A673 (cell line): ENCODE data around the gene BCAN. TPM values are rescaled to one million over a fixed set of nuclear protein-coding genes. Genes with fewer than 3 reads are reported as not detected.
A peak's percentile ranks its signal among the peaks of the same experiment; 100 is the strongest.

ENCODE experiments used
- BruUV-seq: library from RNA; stranded (reverse); fragments of 400-500 nt; replicated peaks from 2 replicates; lab custom pipeline; 2021; lab: Mats Ljungman, UMichigan
- CTCF ChIA-PET: fragments of 300-600 bp; sonication (Branson Sonifier 250); formaldehyde crosslinking; loops from one replicate; lab custom pipeline; 2022; ENCODE audit warnings: antibody characterized with exemption; lab: Charles Lee
- POLR2A ChIA-PET: fragments of 300-600 bp; sonication (Branson Sonifier 250); formaldehyde crosslinking; loops from one replicate; lab custom pipeline; 2022; ENCODE audit warnings: antibody characterized with exemption; ENCODE audit not compliant: low non-redundant PET; lab: Charles Lee
- DNase-seq: peaks from one replicate; pipeline ENCODE4 v3.0.0-alpha.2; 2015; ENCODE audit warnings: low spot score
- H3K27ac ChIP-seq: fragments of 200-600 bp; sonication (generic); 2 replicates; pipeline ENCODE4 v1.5.1; 2016; ENCODE audit warnings: mixed run types, low read depth, mild to moderate bottlenecking, mixed read lengths, antibody characterized with exemption, low read length; ENCODE audit not compliant: poor library complexity, severe bottlenecking
- H3K27me3 ChIP-seq: fragments of 200-600 bp; sonication (generic); replicated peaks from 2 replicates; pipeline ENCODE4 v1.6.1; 2017; ENCODE audit warnings: mixed run types, low read depth, mild to moderate bottlenecking, mixed read lengths, antibody characterized with exemption, low read length; ENCODE audit not compliant: insufficient read depth, poor library complexity
- H3K36me3 ChIP-seq: fragments of 200-600 bp; sonication (generic); 2 replicates; pipeline ENCODE4 v1.6.1; 2016; ENCODE audit warnings: mixed run types, mild to moderate bottlenecking, mixed read lengths, antibody characterized with exemption, low read length; ENCODE audit not compliant: insufficient read depth, poor library complexity, severe bottlenecking
- H3K4me1 ChIP-seq: fragments of 200-600 bp; sonication (generic); 2 replicates; pipeline ENCODE4 v1.6.1; 2017; ENCODE audit warnings: mixed run types, mild to moderate bottlenecking, mixed read lengths, antibody characterized with exemption, low read length; ENCODE audit not compliant: insufficient read depth, poor library complexity, severe bottlenecking
- H3K4me3 ChIP-seq: fragments of 200-600 bp; sonication (generic); 2 replicates; pipeline ENCODE4 v1.5.1; 2016; ENCODE audit warnings: low read depth, mixed run types, mild to moderate bottlenecking, mixed read lengths, low read length; ENCODE audit not compliant: poor library complexity, severe bottlenecking
- H3K9me3 ChIP-seq: fragments of 200-600 bp; sonication (generic); 2 replicates; pipeline ENCODE4 v1.6.1; 2016; ENCODE audit warnings: mixed run types, low read depth, mild to moderate bottlenecking, mixed read lengths, antibody characterized with exemption, low read length; ENCODE audit not compliant: poor library complexity, severe bottlenecking
- EZH2 ChIP-seq: fragments of 200-600 bp; sonication (generic); IDR thresholded peaks from 2 replicates; pipeline ENCODE4 v1.6.1; 2017; ENCODE audit warnings: borderline replicate concordance, low read depth, mild to moderate bottlenecking, mixed read lengths, antibody characterized with exemption, low read length; ENCODE audit not compliant: poor library complexity, severe bottlenecking
- intact Hi-C: fragments of 100-400 bp; cut with micrococcal nuclease; formaldehyde crosslinking; loops from one replicate; pipeline ENCODE4 v1.10.0; 2022; ENCODE audit not compliant: unreplicated experiment
- total RNA-seq: library from RNA; stranded (reverse); gene quantifications from 2 replicates; pipeline ENCODE4 v1.2.3, GENCODE V29; 2021
- TF ChIP-seq, protein P1 (sequence below): fragments of 300-800, 200-600 bp; sonication (generic); conservative IDR thresholded peaks from 2 replicates; pipeline ENCODE4 v1.5.1; 2017; ENCODE audit warnings: low read depth, mild to moderate bottlenecking, antibody characterized with exemption, low read length, moderate library complexity, mixed read lengths

The BCAN gene
- total RNA-seq, 1 experiment from 2014 or later: not detected

DNA sequence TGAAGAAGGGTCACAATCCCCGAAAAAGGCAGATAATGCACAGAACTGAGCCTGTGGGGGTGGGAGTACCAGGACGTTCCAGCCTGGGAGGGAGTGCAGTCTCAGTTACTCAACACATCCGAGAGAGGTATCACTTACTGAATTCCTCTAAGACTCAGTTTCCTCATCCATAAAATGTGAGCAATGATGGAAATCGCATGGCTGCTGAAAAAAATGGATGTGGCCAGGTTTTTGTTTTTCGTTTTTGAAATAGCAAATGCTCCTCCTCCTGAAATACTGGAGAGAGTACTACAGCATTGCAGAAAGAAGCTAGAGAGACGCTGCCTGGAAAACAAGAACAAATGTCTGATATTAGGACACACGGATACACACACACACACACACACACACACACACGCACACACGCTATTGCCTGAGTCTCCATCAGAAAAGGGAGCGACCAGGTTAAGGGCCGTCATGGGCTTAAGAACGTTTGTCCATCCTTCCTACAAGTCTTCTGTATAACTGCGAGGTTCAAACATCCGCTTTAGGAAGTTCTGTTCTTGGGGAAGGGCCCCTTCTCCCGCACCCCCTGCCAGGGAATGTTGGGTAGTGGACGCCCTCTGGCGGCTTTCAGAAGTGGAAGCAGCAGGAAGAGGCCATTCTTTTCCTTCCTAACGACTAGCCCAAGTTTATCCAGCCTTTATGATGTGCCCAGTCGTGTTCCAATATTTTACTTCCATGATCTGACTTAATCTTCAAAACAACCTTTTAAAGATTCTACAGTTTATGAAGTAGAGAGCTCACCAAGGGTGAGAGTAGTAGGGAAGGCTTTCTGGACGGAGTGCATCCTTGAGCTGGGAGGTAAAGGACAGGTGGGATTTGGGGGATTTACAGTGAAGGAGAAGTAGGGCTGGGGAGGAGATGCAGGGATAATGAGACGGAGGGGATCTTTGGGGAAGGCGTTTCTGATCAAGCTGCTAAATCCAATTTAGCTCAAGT lies 36.0 kb downstream of the BCAN start:
- peaks cover 13% of the 10 kb centered on the region for H3K4me1 ChIP-seq
- CTCF ChIA-PET: interaction anchor here (0.9 to 1.6 kb wide), 5 partner anchors 11 to 56 kb away, joined by 3 to 6 read pairs (median 4); no protein-coding TSS in a partner anchor
- POLR2A ChIA-PET: no interaction called here
- H3K9me3 ChIP-seq: no peaks in the 10 kb centered on the region
- intact Hi-C loops: loop anchor here (2.0 to 5.0 kb wide), 3 partner anchors 17 to 96 kb away; no protein-coding TSS in a partner anchor
- peak; percentile 86 for DNase-seq
- H3K36me3 ChIP-seq: no peaks in the 10 kb centered on the region
- TF ChIP-seq, protein P1, sequence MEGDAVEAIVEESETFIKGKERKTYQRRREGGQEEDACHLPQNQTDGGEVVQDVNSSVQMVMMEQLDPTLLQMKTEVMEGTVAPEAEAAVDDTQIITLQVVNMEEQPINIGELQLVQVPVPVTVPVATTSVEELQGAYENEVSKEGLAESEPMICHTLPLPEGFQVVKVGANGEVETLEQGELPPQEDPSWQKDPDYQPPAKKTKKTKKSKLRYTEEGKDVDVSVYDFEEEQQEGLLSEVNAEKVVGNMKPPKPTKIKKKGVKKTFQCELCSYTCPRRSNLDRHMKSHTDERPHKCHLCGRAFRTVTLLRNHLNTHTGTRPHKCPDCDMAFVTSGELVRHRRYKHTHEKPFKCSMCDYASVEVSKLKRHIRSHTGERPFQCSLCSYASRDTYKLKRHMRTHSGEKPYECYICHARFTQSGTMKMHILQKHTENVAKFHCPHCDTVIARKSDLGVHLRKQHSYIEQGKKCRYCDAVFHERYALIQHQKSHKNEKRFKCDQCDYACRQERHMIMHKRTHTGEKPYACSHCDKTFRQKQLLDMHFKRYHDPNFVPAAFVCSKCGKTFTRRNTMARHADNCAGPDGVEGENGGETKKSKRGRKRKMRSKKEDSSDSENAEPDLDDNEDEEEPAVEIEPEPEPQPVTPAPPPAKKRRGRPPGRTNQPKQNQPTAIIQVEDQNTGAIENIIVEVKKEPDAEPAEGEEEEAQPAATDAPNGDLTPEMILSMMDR: peak; percentile 96
- TF ChIP-seq EZH2: no peak
- BruUV-seq: no TSS peak
- H3K4me3 ChIP-seq: peak overlapping the region; percentile 40
- H3K27me3 ChIP-seq: peaks cover 65% of the 10 kb centered on the region
- no peak overlapping the region for H3K27ac ChIP-seq

- ChIA-PET CTCF (interaction anchor here (1.0 kb wide), 1 partner anchor 20 kb away, joined by 4 read pairs; no protein-coding TSS in a partner anchor), POLR2A (no interaction called here)
- Histone ChIP-seq H3K27ac (no peak overlapping the region), H3K4me3 (no peak overlapping the region), H3K4me1 (peaks cover 13% of the 10 kb centered on the region), H3K27me3 (peaks cover 69% of the 10 kb centered on the region), H3K36me3 (no peaks in the 10 kb centered on the region), H3K9me3 (no peaks in the 10 kb centered on the region)
- DNase-seq: no peak
- no peak for TF ChIP-seq EZH2
- TF ChIP-seq, protein P1: no peak
- intact Hi-C loops: loop anchor here (10.0 kb wide), 1 partner anchor 245 kb away; the partner anchor contains the start of gene LRRC71
- BruUV-seq: no TSS peak
Measured at GRCh38 chr1:156680056-156680455, 38.1 kb downstream of the BCAN start.

DNA sequence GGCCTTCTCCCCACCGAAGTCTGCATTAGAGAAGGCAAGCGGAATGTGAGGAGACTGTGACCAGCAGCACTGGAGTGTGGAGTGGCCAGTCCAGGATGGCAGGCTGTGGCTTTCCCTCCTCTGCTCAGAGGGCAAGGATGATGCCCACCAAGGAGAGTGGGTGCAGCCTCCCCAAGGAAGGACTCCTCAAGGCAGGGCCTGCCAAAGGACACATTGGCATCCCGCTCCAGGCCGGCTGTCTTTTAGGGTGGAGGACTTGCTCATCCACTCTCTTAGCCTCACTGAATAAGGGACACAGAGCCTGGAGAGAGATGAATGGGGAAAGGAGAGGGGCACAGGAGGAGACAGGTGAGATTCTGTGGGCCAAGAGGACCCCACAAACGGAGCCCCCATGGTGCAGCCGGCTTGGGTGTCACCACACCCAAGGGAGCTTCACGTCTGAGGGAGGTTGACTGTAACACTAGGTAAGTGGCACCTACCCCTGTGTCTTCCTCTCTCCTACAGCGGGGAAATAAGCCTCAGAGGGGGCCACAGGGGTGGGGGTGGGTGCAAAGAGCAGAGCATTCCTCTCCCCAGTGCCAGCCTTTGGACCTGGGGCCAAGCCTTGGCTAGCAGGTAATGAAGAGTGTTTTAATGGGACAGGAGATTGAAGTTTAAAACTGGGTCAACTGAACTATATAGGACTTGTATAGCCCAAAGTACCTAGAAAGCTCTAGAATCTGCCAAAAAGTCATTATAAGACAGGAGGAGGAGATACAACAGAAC lies 39.5 kb downstream of the BCAN start:
- intact Hi-C loops: loop anchor here (10.0 kb wide), 1 partner anchor 243 kb away; the partner anchor contains the start of gene LRRC71
- no peak for DNase-seq
- Histone ChIP-seq H3K4me1 (peaks cover 13% of the 10 kb centered on the region), H3K27ac (no peak overlapping the region), H3K36me3 (no peaks in the 10 kb centered on the region), H3K9me3 (no peaks in the 10 kb centered on the region), H3K4me3 (no peak overlapping the region), H3K27me3 (peaks cover 63% of the 10 kb centered on the region)
- no peak for TF ChIP-seq EZH2
- TF ChIP-seq, protein P1: no peak
- POLR2A ChIA-PET: no interaction called here
- BruUV-seq: no TSS peak
- CTCF ChIA-PET: no interaction called here
